Measurements from ENCODE around the gene MACO1. TPM values are rescaled to one million over a fixed set of nuclear protein-coding genes. Genes with fewer than 3 reads are reported as not detected.

MACO1 gene
- total RNA-seq, 1 experiment from 2014 or later = 16.3 TPM

DNA sequence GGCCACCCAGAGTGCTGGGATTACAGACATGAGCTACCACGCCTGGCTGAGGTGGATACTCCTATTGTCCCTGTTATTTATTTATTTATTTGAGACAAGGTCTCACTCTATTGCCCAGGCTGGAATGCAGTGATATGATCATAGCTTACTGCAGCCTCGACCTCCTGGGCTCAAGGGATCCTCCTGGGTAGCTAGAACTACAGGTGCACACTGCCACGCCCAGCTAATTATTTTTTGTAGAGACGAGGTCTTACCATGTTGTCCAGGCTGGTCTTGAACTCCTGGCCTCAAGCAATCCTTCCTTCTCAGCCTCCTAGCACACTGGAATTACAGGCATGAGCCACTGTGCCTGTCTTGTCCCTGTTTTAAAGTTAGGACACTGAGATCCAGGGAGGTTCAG is 117.9 kb downstream of the MACO1 start:
- H3K79me2 ChIP-seq (ENCODE audit: insufficient read depth, low read length) = no peaks in the 10 kb centered on the region
- H3K56ac ChIP-seq (ENCODE audit: insufficient read length, low read depth, low read length) = no peak overlapping the region
- H3K27ac ChIP-seq (ENCODE audit: insufficient read length, low read depth, low read length) = no peak overlapping the region
- no peak overlapping the region for H3K4ac ChIP-seq (ENCODE audit: low read depth, low read length)
- H4K5ac ChIP-seq (ENCODE audit: insufficient read length, low read depth, low read length) = no peak overlapping the region
- H3K36me3 Mint-ChIP-seq (ENCODE audit: insufficient read depth in 1 of 3, low read depth in 3 of 3) = no peaks in the 10 kb centered on the region
- H3K18ac ChIP-seq (ENCODE audit: insufficient read length, low read depth, low read length) = no peak overlapping the region
- no peak overlapping the region for H4K91ac ChIP-seq (ENCODE audit: insufficient read length, low read depth, low read length)
- H3K9me3 Mint-ChIP-seq = no peaks in the 10 kb centered on the region
- H3K23me2 ChIP-seq (ENCODE audit: insufficient read length, low read depth, low read length, poor library complexity, severe bottlenecking) = peaks cover 6% of the 10 kb centered on the region
- H3K9ac ChIP-seq (ENCODE audit: extremely low read depth, insufficient read length, low read length) = no peak overlapping the region
- H3K4me1 Mint-ChIP-seq = peaks cover 16 to 18% of the 10 kb centered on the region in 2 experiments
- H3K4me3 Mint-ChIP-seq = no peak overlapping the region
- no peak overlapping the region for H2BK12ac ChIP-seq (ENCODE audit: insufficient read length, low read depth, low read length)
- no peak overlapping the region for H2BK20ac ChIP-seq (ENCODE audit: low read depth, low read length, poor library complexity, severe bottlenecking)
- no peak overlapping the region for H3K4me2 ChIP-seq (ENCODE audit: insufficient read depth, insufficient read length, low read length)
- no peak overlapping the region for H2AFZ ChIP-seq (ENCODE audit: low read length)
- TF ChIP-seq, protein P1, sequence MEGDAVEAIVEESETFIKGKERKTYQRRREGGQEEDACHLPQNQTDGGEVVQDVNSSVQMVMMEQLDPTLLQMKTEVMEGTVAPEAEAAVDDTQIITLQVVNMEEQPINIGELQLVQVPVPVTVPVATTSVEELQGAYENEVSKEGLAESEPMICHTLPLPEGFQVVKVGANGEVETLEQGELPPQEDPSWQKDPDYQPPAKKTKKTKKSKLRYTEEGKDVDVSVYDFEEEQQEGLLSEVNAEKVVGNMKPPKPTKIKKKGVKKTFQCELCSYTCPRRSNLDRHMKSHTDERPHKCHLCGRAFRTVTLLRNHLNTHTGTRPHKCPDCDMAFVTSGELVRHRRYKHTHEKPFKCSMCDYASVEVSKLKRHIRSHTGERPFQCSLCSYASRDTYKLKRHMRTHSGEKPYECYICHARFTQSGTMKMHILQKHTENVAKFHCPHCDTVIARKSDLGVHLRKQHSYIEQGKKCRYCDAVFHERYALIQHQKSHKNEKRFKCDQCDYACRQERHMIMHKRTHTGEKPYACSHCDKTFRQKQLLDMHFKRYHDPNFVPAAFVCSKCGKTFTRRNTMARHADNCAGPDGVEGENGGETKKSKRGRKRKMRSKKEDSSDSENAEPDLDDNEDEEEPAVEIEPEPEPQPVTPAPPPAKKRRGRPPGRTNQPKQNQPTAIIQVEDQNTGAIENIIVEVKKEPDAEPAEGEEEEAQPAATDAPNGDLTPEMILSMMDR (conservative IDR thresholded peaks at IDR 0.05) = no peak
- DNase-seq = no peak
- H3K14ac ChIP-seq (ENCODE audit: insufficient read depth, low read length) = no peak overlapping the region
- no peaks in the 10 kb centered on the region for H3K79me1 ChIP-seq (ENCODE audit: insufficient read depth, low read depth, low read length, poor library complexity, severe bottlenecking)
- no peak overlapping the region for H2BK120ac ChIP-seq (ENCODE audit: low read depth, low read length, poor library complexity, severe bottlenecking)
- no peaks in the 10 kb centered on the region; the same call in 1 of the 2 replicates for H3K27me3 ChIP-seq (ENCODE audit: insufficient read depth, low read length)
- no peak overlapping the region for H2BK15ac ChIP-seq (ENCODE audit: low read depth, low read length)
- H2BK5ac ChIP-seq (ENCODE audit: insufficient read length, low read length) = no peak overlapping the region
- H3T11ph ChIP-seq (ENCODE audit: low read length) = no peak overlapping the region
- H3K27me3 Mint-ChIP-seq (ENCODE audit: low read depth) = peaks cover 9% of the 10 kb centered on the region
- H3K23ac ChIP-seq (ENCODE audit: insufficient read length, low read depth, low read length) = no peak overlapping the region
- no CpG with 5 or more reads among the region's 4 CpGs for WGBS (ENCODE audit: extremely low coverage, insufficient read length, low lambda C conversion rate)
- no peak overlapping the region for H2AK5ac ChIP-seq (ENCODE audit: insufficient read length, low read length)
- H3K9me3 ChIP-seq (ENCODE audit: control insufficient read depth, low read depth, low read length) = no peaks in the 10 kb centered on the region
- H3K4me1 ChIP-seq (ENCODE audit: insufficient read depth, low read length) = peaks cover 3% of the 10 kb centered on the region; the same call in 1 of the 2 replicates
- H4K8ac ChIP-seq (replicated peaks; ENCODE audit: insufficient read length, low read depth, low read length) = no peak overlapping the region
- no peaks in the 10 kb centered on the region for H4K20me1 ChIP-seq (ENCODE audit: control insufficient read depth, insufficient read depth, insufficient read length)
- H3K27ac Mint-ChIP-seq = no peak overlapping the region
